ENCODE measurements around the gene EXOC4. TPM values are rescaled to one million over a fixed set of nuclear protein-coding genes. Genes with fewer than 3 reads are reported as not detected.

Gene EXOC4
- total RNA-seq, 1 experiment from 2014 or later: 75.8 TPM

- no peak overlapping the region for H3K27ac Mint-ChIP-seq
- Histone ChIP-seq H3K4ac (ENCODE audit: low read depth, low read length) (no peak overlapping the region), H3K79me2 (ENCODE audit: insufficient read depth, low read length) (no peaks in the 10 kb centered on the region), H2BK12ac (ENCODE audit: insufficient read length, low read depth, low read length) (no peak overlapping the region), H3K23me2 (ENCODE audit: insufficient read length, low read depth, low read length, poor library complexity, severe bottlenecking) (no peaks in the 10 kb centered on the region), H3K27ac (ENCODE audit: insufficient read length, low read depth, low read length) (no peak overlapping the region), H2BK5ac (ENCODE audit: insufficient read length, low read length) (no peak overlapping the region), H3K79me1 (ENCODE audit: insufficient read depth, low read depth, low read length, poor library complexity, severe bottlenecking) (no peaks in the 10 kb centered on the region), H3T11ph (ENCODE audit: low read length) (no peak overlapping the region), H4K91ac (ENCODE audit: insufficient read length, low read depth, low read length) (no peak overlapping the region), H3K9ac (ENCODE audit: extremely low read depth, insufficient read length, low read length) (no peak overlapping the region), H2BK20ac (ENCODE audit: low read depth, low read length, poor library complexity, severe bottlenecking) (no peak overlapping the region), H2BK120ac (ENCODE audit: low read depth, low read length, poor library complexity, severe bottlenecking) (no peak overlapping the region), H3K23ac (ENCODE audit: insufficient read length, low read depth, low read length) (no peak overlapping the region), H2AK5ac (ENCODE audit: insufficient read length, low read length) (no peak overlapping the region), H3K4me1 (ENCODE audit: insufficient read depth, low read length) (no peaks in the 10 kb centered on the region), H3K9me3 (ENCODE audit: control insufficient read depth, low read depth, low read length) (no peaks in the 10 kb centered on the region), H4K5ac (ENCODE audit: insufficient read length, low read depth, low read length) (no peak overlapping the region), H3K27me3 (ENCODE audit: insufficient read depth, low read length) (no peaks in the 10 kb centered on the region), H3K18ac (ENCODE audit: insufficient read length, low read depth, low read length) (no peak overlapping the region), H4K8ac (replicated peaks; ENCODE audit: insufficient read length, low read depth, low read length) (no peak overlapping the region), H4K20me1 (ENCODE audit: control insufficient read depth, insufficient read depth, insufficient read length) (no peaks in the 10 kb centered on the region), H3K56ac (ENCODE audit: insufficient read length, low read depth, low read length) (no peak overlapping the region), H2AFZ (ENCODE audit: low read length) (no peak overlapping the region), H3K14ac (ENCODE audit: insufficient read depth, low read length) (no peak overlapping the region), H2BK15ac (ENCODE audit: low read depth, low read length) (no peak overlapping the region), H3K4me2 (ENCODE audit: insufficient read depth, insufficient read length, low read length) (no peak overlapping the region)
- H3K36me3 Mint-ChIP-seq (ENCODE audit: insufficient read depth in 1 of 3, low read depth in 3 of 3): no peaks in the 10 kb centered on the region
- H3K4me3 Mint-ChIP-seq: no peak overlapping the region
- no peaks in the 10 kb centered on the region for H3K27me3 Mint-ChIP-seq (ENCODE audit: low read depth)
- peaks cover 11 to 18% of the 10 kb centered on the region in 2 experiments for H3K4me1 Mint-ChIP-seq
- H3K9me3 Mint-ChIP-seq: no peaks in the 10 kb centered on the region
- no CpG with 5 or more reads among the region's 8 CpGs for WGBS (ENCODE audit: extremely low coverage, insufficient read length, low lambda C conversion rate)
- no peak for DNase-seq
- no peak for TF ChIP-seq CTCF (conservative IDR thresholded peaks at IDR 0.05)
Observed at GRCh38 chr7:134056816-134057215, 803.9 kb downstream of the EXOC4 start.
